ENCODE results near the gene PCDH1. TPM values are rescaled to one million over a fixed set of nuclear protein-coding genes. Genes with fewer than 3 reads are reported as not detected.

The PCDH1 gene
- total RNA-seq, 1 experiment from 2014 or later: 0.20 TPM

GRCh38 chr5:141811287-141812155, 66.7 kb downstream of the PCDH1 start:
- Histone ChIP-seq H3K4me3 (no peak overlapping the region), H3K9me3 (replicated peaks) (no peaks in the 10 kb centered on the region), H3K27me3 (peaks cover 33% of the 10 kb centered on the region), H3K27ac (no peak overlapping the region), H3K36me3 (no peaks in the 10 kb centered on the region), H3K4me1 (no peaks in the 10 kb centered on the region)
- peak; percentile 20 to 49 for DNase-seq

- DNase-seq: no peak
- peaks cover 41% of the 10 kb centered on the region for H3K27me3 ChIP-seq
- H3K9me3 ChIP-seq (replicated peaks): no peaks in the 10 kb centered on the region
- H3K4me1 ChIP-seq: no peaks in the 10 kb centered on the region
- no peaks in the 10 kb centered on the region for H3K36me3 ChIP-seq
- H3K4me3 ChIP-seq: no peak overlapping the region
- H3K27ac ChIP-seq: no peak overlapping the region
Measured at GRCh38 chr5:141810702-141811101, 67.5 kb downstream of the PCDH1 start.

DNA sequence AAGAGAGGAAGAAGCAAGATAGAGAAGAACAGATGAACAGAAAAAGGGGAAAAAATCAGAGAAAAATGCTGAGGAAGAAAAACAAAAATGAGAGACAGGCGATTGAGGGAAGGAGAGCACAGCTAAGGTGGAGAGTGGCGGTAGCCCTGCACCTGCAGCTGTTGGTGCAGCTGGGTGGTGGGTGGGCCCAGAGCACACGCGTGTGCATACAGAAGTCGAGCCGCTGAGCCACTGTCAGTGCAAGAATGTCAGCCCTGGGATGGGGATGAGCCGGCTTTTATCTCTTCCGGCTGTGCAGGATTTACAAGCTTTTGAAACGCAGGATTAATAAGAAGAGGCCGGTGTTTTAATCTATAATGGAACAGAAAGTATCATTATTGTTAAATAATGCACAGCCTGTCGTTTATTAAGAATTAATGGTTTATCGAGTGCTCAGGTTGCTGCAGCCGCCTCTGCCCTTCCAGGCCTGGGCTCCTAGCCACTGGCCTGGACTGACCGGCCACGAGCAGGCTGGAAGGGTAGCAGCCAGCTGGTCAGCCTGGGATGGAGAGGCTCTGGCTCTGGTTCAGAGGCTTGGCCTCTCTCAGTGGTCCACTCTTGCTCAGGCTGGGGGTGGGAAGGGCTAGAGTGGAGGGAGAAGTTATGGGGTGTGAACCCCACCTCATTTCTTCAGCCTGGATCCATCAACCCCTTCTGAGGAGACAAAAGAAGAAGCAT, 68.7 kb downstream of the PCDH1 start:
- no peak for DNase-seq
- H3K36me3 ChIP-seq: no peaks in the 10 kb centered on the region
- H3K27ac ChIP-seq: no peak overlapping the region
- peaks cover 47% of the 10 kb centered on the region for H3K27me3 ChIP-seq
- no peaks in the 10 kb centered on the region for H3K4me1 ChIP-seq
- H3K4me3 ChIP-seq: no peak overlapping the region
- no peaks in the 10 kb centered on the region for H3K9me3 ChIP-seq (replicated peaks)

DNA sequence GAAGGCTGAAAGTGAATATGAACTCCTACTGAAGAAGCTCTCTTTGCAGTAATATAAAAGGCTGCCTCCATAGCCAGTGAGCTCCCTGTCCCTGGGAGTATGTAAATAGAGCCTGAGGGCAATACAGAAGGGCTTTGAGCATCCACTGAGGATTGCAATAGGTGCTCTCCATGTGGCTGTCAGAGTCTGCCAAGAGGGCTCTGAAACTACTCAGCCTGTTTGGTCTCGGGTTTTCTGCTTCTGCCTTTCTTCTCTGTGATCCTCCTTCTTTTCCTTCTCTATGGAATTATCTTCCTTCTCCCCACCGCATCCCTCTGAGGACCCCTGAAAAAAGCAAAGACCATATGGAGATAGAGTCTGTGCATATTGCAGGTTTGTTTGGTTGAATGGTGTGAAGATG, 69.4 kb downstream of the PCDH1 start:
- no peak for DNase-seq
- H3K36me3 ChIP-seq: no peaks in the 10 kb centered on the region
- H3K9me3 ChIP-seq (replicated peaks): no peaks in the 10 kb centered on the region
- H3K4me1 ChIP-seq: no peaks in the 10 kb centered on the region
- H3K4me3 ChIP-seq: no peak overlapping the region
- peaks cover 46% of the 10 kb centered on the region for H3K27me3 ChIP-seq
- no peak overlapping the region for H3K27ac ChIP-seq

- Histone ChIP-seq H3K4me1 (no peaks in the 10 kb centered on the region), H3K36me3 (no peaks in the 10 kb centered on the region), H3K4me3 (no peak overlapping the region), H3K9me3 (replicated peaks) (no peaks in the 10 kb centered on the region), H3K27ac (no peak overlapping the region), H3K27me3 (peaks cover 46% of the 10 kb centered on the region)
- no peak for DNase-seq
Measured at GRCh38 chr5:141807732-141808131, 70.5 kb downstream of the PCDH1 start.

DNA sequence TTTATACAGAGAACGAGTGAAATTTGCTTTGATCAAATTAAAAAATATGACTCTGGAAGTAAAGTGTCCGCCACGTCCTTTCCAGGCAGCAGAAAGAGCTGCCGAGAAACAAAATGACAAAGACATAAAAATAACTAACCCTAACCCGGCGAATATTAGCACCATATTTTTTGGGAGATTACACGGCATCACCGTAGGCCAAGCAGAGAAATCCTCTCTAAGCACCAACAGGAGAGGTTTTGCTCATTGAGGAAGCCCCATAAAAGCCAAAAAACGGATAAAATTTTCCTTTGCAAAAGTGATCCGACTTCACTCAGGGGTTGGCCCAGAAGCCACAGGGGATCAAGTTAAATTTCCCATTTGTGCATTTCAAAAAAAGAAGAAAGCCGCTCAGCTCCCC, 70.9 kb downstream of the PCDH1 start:
- Histone ChIP-seq H3K9me3 (replicated peaks) (no peaks in the 10 kb centered on the region), H3K27me3 (peaks cover 43% of the 10 kb centered on the region), H3K27ac (no peak overlapping the region), H3K4me3 (no peak overlapping the region), H3K36me3 (no peaks in the 10 kb centered on the region), H3K4me1 (no peaks in the 10 kb centered on the region)
- no peak for DNase-seq

- H3K4me1 ChIP-seq: no peaks in the 10 kb centered on the region
- H3K9me3 ChIP-seq (replicated peaks): no peaks in the 10 kb centered on the region
- H3K36me3 ChIP-seq: no peaks in the 10 kb centered on the region
- H3K27me3 ChIP-seq: peaks cover 41% of the 10 kb centered on the region
- H3K4me3 ChIP-seq: no peak overlapping the region
- no peak overlapping the region for H3K27ac ChIP-seq
- DNase-seq: no peak
Measured at GRCh38 chr5:141806626-141807025, 71.6 kb downstream of the PCDH1 start.

DNA sequence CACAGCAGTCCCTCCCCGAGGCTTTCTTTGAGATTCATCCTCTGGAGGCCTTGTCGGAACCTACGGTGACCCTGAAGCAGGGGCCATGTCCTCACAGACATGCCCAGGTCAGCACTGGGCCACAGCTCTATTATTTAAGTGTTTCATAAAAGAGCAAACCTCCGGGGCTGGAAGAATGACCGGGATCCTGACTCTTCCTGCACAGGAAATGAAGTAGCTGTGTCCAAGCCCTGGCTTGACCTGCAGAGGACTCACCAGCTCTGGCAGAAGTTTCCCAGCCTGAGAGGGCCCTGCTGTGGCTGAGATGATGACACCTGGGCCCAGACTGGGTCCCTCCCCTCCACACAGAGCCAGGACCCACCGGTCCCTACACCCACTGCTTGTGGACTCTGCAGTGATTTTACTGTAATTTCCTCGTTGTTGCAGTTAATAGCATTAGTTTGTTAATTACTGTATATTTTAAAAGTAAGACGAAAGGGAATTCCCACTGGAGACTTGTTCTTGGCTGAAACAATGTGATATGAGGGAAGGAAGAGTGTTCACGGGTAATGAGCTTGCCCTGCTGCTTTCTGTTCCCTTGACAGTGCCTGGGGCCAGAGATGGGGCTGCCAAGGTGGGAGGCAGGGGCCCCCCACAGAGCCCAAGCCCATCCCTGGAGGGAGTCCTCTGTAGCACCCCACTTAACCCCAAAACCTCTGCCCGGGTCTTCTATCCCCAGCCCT, 72.2 kb downstream of the PCDH1 start:
- no peaks in the 10 kb centered on the region for H3K36me3 ChIP-seq
- H3K4me1 ChIP-seq: no peaks in the 10 kb centered on the region
- H3K4me3 ChIP-seq: no peak overlapping the region
- H3K27ac ChIP-seq: no peak overlapping the region
- peaks cover 38% of the 10 kb centered on the region for H3K27me3 ChIP-seq
- no peaks in the 10 kb centered on the region for H3K9me3 ChIP-seq (replicated peaks)
- no peak for DNase-seq

DNA sequence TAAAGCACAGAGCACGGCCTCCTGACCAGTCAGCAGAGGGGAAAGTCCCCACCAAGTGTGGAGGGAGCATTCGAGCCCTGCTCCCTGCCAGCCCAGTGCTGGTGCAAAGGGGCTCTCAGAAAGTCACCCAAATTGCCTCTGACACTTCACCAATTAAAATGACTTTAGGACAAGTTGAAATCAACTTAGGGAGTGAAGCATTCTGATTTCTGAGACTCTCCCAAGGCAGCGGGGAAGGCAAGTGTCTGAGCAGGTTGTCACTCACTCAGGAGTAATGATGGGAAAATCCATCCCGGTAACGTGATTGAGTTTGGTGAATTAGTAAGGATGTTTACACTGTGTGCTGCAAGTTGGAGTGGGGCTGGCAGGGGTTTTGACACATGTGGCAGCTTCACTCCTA, 73.7 kb downstream of the PCDH1 start:
- no peaks in the 10 kb centered on the region for H3K36me3 ChIP-seq
- DNase-seq: no peak
- H3K4me1 ChIP-seq: no peaks in the 10 kb centered on the region
- H3K27me3 ChIP-seq: peaks cover 42% of the 10 kb centered on the region
- H3K9me3 ChIP-seq (replicated peaks): no peaks in the 10 kb centered on the region
- no peak overlapping the region for H3K27ac ChIP-seq
- H3K4me3 ChIP-seq: no peak overlapping the region

Other genes with a start within 250 kb of the PCDH1 start
- gene HDAC3, start 241.6 kb downstream of the PCDH1 start, total RNA-seq (2014; rRNA removed; shearing (Covaris generic)): 102 and 110 TPM in 2 replicates
- gene RELL2, start 241.4 kb downstream of the PCDH1 start, total RNA-seq (2014; rRNA removed; shearing (Covaris generic)): 1.7 and 2.1 TPM in 2 replicates
- 2.0 and 2.1 TPM in 2 replicates for gene FCHSD1, start 227.0 kb downstream of the PCDH1 start, total RNA-seq (2014; rRNA removed; shearing (Covaris generic))
- 5.8 and 6.2 TPM in 2 replicates for gene ARAP3, start 196.2 kb downstream of the PCDH1 start, total RNA-seq (2014; rRNA removed; shearing (Covaris generic))
- gene DELE1, start 45.5 kb upstream of the PCDH1 start, total RNA-seq (2014; rRNA removed; shearing (Covaris generic)): 55.0 and 57.3 TPM in 2 replicates
- 0.25 and 0.42 TPM in 2 replicates for gene PCDH12, start 79.8 kb upstream of the PCDH1 start, total RNA-seq (2014; rRNA removed; shearing (Covaris generic))
- gene RNF14, start 90.7 kb upstream of the PCDH1 start, total RNA-seq (2014; rRNA removed; shearing (Covaris generic)): 46.8 and 50.5 TPM in 2 replicates
- gene GNPDA1, start 134.6 kb upstream of the PCDH1 start, total RNA-seq (2014; rRNA removed; shearing (Covaris generic)): 58.9 and 74.2 TPM in 2 replicates
- 22.2 and 22.6 TPM in 2 replicates for gene NDFIP1, start 230.4 kb upstream of the PCDH1 start, total RNA-seq (2014; rRNA removed; shearing (Covaris generic))

Measured in SJCRH30 (cell line).